ENCODE results near the gene SURF4.

GRCh38 chr9:133354766-133355165, 21.1 kb downstream of the SURF4 start:
- no peak for TF ChIP-seq CTCF (IDR thresholded peaks at IDR 0.05)
- no peak for TF ChIP-seq POLR2A (IDR thresholded peaks at IDR 0.05)
